ENCODE results near the gene TEX14.

GRCh38 chr17:58590377-58590776 lies 101.5 kb downstream of the TEX14 start:
- TF ChIP-seq EZH2 (IDR thresholded peaks at IDR 0.05; ENCODE audit: insufficient read depth, poor library complexity, severe bottlenecking) (no peak), EZH2phosphoT487 (IDR thresholded peaks at IDR 0.05; ENCODE audit: insufficient read depth, low read depth) (no peak)

Measured in GM23248 (cell line).